ENCODE results near the gene HBG1. TPM values are rescaled to one million over a fixed set of nuclear protein-coding genes. Genes with fewer than 3 reads are reported as not detected.
"Not testable (repeated sequence)": the region's sequence is repeated elsewhere in the genome, so short reads cannot be mapped to it uniquely, and the experiment has no call there.

HBG1 gene
- total RNA-seq (2014; rRNA removed; shearing (Covaris generic)) = not detected in 2 replicates

- in situ Hi-C loops (cut with HindIII; ENCODE audit: low sequenced_read_pairs); DNase-seq (ENCODE audit: low spot score): not testable (repeated sequence)
Measured at GRCh38 chr11:5249807-5250396, at the start of gene HBG1. Gene HBG1 (minus strand): TSS chr11:5249857. CDS start chr11:5249804, 53 bp downstream.

DNA sequence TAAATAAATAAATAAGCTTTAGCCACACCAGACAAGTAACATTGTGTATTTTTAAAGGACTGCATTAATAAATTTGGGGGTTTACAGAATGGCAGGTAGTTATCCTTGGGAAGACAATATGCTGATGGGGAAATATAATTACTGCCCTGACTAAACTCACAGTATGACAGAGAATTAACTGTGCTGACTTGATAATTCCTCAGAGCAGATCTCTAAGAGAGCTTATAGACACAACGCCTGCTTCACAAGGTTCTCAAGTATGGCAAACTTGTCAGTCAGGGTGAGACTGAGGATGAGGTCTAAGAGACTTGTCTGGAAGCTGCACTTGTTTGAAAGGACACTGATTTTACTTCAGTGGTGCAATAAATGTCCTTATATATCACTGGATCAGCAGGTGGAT is 48.8 kb upstream of the HBG1 start:
- no peak for DNase-seq (ENCODE audit: low spot score)
- in situ Hi-C loops (cut with HindIII; ENCODE audit: low sequenced_read_pairs) = no loop called here

GRCh38 chr11:5297721-5298323 is 48.2 kb upstream of the HBG1 start:
- in situ Hi-C loops (cut with HindIII; ENCODE audit: low sequenced_read_pairs) = no loop called here
- DNase-seq (ENCODE audit: low spot score) = no peak

GRCh38 chr11:5294342-5294995 is 44.8 kb upstream of the HBG1 start:
- in situ Hi-C loops (cut with HindIII; ENCODE audit: low sequenced_read_pairs); DNase-seq (ENCODE audit: low spot score): not testable (repeated sequence)

DNA sequence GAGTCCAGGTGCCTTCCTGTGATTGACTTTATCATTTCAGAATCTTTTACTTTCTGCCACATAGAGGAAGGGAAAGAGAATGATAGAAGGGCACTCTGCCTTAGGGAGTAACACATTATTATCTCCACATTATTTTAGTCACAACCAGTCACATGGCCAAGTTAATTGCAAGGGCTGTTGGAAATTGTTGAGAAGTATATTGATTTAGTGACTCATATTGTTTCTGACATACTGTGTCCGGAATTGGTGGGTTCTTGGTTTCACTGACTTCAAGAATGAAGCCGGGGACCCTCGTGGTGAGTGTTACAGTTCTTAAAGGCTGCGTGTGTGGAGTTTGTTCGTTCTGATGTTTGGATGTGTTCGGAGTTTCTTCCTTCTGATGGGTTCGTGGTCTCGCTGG is 43.4 kb upstream of the HBG1 start:
- in situ Hi-C loops (cut with HindIII; ENCODE audit: low sequenced_read_pairs) = no loop called here
- DNase-seq (ENCODE audit: low spot score) = no peak

GRCh38 chr11:5291207-5291838 is 41.7 kb upstream of the HBG1 start:
- in situ Hi-C loops (cut with HindIII; ENCODE audit: low sequenced_read_pairs) = no loop called here
- DNase-seq (ENCODE audit: low spot score) = no peak

GRCh38 chr11:5290106-5290505 is 40.4 kb upstream of the HBG1 start:
- no peak for DNase-seq (ENCODE audit: low spot score)

DNA sequence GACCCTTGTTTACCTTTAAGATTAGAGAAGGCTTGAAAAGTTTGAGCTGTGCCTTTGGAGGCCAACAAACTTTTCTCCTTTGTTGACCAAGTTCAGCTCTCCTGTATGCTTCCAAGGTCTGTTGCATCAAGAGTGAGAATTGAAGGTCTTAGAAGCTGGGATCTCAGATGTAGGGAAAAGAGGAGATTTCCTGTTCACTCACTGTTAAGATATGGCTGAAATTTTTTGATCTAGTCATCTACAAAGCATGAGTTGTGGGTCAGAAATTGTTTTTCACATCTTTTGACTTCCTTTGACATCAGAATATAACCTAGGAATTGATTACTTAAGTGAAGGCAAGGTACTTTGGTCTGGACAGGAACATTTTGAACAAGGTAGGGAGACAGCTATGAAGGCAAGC is 40.0 kb upstream of the HBG1 start:
- in situ Hi-C loops (cut with HindIII; ENCODE audit: low sequenced_read_pairs) = no loop called here
- no peak for DNase-seq (ENCODE audit: low spot score)

More at GRCh38 chr11:5290106-5290505, 40.4 kb upstream of the HBG1 start:
- in situ Hi-C loops (cut with HindIII; ENCODE audit: low sequenced_read_pairs) = no loop called here

DNA sequence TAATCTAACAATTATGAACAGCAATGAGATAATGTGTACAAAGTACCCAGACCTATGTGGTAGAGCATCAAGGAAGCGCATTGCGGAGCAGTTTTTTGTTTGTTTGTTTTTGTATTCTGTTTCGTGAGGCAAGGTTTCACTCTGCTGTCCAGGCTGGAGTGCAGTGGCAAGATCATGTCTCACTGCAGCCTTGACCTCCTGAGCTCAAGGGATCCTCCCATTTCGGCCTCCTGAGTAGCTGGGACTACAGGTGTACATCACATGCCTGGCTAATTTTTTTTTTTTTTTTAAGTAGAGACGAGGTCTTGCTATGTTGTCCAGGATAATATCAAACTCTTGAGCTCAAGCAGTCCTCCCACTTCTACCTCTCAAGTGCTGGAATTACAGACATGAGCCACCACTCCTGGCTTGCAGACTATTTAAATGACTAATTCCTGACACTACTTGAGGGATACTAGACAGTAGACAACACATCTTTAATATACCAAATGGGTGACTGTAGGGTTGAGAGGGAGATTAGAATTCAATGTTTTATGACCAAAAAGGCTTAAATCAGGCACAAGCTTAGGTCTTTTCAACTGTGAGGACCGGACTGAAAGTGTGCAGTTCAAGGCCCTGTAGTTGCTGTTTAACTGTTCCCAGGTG is 39.4 kb upstream of the HBG1 start:
- in situ Hi-C loops (cut with HindIII; ENCODE audit: low sequenced_read_pairs) = no loop called here
- no peak for DNase-seq (ENCODE audit: low spot score)

GRCh38 chr11:5288108-5288905 is 38.6 kb upstream of the HBG1 start:
- no peak for DNase-seq (ENCODE audit: low spot score)
- in situ Hi-C loops (cut with HindIII; ENCODE audit: low sequenced_read_pairs) = no loop called here

DNA sequence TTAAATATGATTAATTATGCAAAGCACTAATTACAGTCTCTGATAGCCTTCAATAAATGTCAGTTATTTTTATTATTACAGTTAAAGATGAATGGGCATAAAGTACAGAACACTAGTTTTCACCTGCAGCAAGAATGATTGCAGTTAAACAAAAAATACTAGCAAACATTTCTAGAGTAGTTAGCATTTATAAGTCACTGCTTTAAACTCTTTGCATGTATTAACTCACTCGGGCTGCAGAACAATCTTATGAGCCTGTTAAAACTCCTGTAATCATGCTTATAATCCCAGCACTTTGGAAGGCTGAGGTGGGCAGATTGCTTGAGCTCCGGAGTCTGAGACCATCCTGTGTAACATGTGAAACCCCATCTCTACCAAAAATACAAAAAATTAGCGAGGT is 37.2 kb upstream of the HBG1 start:
- DNase-seq (ENCODE audit: low spot score) = no peak
- in situ Hi-C loops (cut with HindIII; ENCODE audit: low sequenced_read_pairs) = no loop called here

DNA sequence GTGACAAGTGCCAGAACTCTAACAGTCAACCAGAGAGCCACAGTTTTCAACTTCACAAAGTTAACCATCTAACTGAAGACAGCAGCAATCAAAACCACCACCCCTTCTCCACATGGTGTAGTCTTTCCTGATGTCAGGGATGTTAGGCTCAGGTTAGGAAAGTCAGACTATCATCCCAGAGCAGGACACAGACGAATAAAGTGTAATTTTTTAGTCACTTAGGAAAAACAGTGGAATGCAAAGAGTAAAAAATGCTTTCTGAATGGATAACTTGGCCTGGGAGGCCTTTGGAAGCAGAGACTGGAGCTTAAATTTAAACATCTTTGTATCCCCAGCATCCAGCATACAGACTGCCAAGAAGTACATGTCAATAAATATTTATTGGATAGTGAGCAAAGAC is 36.7 kb upstream of the HBG1 start:
- in situ Hi-C loops (cut with HindIII; ENCODE audit: low sequenced_read_pairs) = no loop called here
- DNase-seq (ENCODE audit: low spot score) = no peak

DNA sequence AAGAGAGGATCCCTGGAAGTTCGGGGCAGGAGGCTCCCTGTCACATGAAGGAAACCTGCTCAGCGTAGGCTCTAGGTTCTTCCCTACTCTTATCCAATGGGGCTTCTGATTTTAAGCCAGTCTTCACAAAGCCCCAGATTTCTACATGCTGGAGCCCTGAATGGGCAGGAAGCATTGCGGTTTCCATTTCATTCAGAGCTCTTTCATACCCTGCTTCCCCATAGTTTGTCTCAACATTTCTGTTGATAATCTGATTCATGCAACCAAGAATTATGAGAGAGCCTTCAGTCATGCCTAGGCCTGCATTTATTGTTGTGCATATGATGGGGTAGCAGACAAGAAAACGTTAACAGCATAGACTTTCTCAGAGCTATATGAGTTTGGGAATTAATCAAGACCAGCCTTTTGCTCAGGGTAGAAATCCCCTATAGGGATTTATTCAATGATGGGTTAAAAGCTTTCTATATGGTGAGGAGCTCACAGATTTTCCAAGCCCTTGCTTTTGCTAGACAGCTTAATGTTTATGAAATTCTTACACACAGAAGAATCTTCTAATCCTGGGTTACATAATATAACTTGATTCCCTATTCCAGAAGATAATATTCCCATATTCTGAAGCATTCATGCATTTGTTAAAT is 36.2 kb upstream of the HBG1 start:
- DNase-seq (ENCODE audit: low spot score) = no peak
- in situ Hi-C loops (cut with HindIII; ENCODE audit: low sequenced_read_pairs) = no loop called here

GRCh38 chr11:5284637-5285036 is 35.0 kb upstream of the HBG1 start:
- in situ Hi-C loops (cut with HindIII; ENCODE audit: low sequenced_read_pairs) = no loop called here
- DNase-seq (ENCODE audit: low spot score) = no peak

DNA sequence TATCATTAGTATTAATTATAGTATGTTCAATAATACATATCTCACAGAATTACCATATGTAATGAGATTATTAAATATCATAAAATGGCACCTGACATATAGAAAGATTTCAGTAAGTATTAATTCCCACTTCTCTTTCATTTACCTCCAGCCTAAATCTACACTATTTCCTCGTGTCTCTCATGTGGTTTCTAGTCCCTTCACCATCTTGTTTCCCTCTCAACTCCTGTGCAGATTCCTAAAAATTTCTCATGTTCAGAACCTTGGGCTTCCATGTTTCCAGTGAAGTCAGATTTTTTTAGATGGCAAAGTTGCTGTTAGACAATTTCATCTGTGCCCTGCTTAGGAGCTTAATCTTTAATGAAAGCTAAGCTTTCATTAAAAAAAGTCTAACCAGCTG is 34.2 kb upstream of the HBG1 start:
- in situ Hi-C loops (cut with HindIII; ENCODE audit: low sequenced_read_pairs) = no loop called here
- DNase-seq (ENCODE audit: low spot score) = no peak

GRCh38 chr11:5283086-5283485 is 33.4 kb upstream of the HBG1 start:
- in situ Hi-C loops (cut with HindIII; ENCODE audit: low sequenced_read_pairs) = no loop called here

GRCh38 chr11:5282628-5283027 is 33.0 kb upstream of the HBG1 start:
- in situ Hi-C loops (cut with HindIII; ENCODE audit: low sequenced_read_pairs) = no loop called here

More at GRCh38 chr11:5283086-5283485, 33.4 kb upstream of the HBG1 start:
- DNase-seq (ENCODE audit: low spot score) = no peak

DNA sequence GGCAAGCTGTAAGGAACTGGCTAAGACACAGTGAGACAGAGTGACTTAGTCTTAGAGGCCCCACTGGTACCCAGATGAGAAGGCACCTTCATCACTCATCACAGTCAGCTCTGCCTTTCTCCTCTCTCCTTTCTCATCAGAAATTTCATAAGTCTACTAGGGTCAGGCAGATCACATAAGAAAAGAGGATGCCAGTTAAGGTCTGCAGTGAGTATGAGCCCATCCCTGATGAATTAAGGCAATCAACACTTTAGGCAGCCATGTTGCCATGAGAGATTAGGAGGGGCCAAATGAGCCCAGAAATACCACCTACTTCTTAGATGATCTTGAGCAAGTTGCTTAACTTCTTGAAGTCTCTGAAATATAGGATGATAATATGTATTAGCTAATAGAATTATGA is 31.9 kb upstream of the HBG1 start:
- no peak for DNase-seq (ENCODE audit: low spot score)
- in situ Hi-C loops (cut with HindIII; ENCODE audit: low sequenced_read_pairs) = no loop called here

More at GRCh38 chr11:5282628-5283027, 33.0 kb upstream of the HBG1 start:
- DNase-seq (ENCODE audit: low spot score) = no peak
